AG08396 (cell line): ENCODE results near the gene IL17REL.
A peak's percentile ranks its signal among the peaks of the same experiment; 100 is the strongest.

Source experiments
- DNase-seq: peaks from one replicate; pipeline ENCODE4 v3.0.0; 2012; ENCODE audit warnings: low spot score, mixed read lengths

The IL17REL gene

GRCh38 chr22:50002791-50003190 lies 9.8 kb downstream of the IL17REL start:
- peak; percentile 18 for DNase-seq

DNA sequence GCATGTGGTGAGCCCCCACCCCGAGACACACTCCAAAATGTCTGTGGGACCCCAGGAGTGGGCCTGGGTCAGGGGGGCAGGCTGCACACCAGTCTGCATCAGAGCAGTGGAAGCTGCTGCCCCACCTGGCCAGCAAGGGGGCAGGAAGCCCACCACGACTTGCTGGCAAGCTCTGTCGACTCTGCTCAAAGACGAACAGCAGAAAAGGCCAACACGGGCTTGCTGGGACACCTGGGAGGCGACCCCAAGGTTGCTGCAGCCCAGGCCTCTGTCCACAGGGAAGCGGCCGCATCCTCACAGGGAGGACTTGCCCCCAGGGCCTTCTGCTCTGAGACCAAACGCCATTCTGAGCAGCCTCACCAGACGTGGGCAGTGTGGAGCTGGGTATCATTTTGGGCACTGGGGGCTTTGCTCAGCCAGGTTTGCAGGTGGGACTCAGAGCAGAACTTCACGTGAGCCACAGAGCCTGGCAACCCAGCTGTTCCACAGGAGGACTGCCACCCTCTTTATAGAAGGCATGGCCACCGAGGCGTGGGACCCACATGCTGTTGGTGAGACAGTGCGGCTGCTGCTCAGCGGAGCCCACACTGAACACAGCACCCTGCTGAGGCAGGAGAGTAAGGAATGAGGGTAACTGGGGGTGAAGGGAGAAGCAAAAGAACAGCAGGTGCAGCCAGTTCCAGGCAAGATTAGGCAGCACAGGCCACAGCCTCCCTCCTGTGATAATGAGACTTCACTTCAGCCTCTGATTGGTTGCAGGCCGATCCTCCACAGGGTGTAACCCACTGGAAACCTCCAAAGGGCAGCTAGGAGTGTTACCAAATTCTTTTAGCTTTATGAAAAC lies 11.0 kb downstream of the IL17REL start:
- peak; percentile 13 for DNase-seq

DNA sequence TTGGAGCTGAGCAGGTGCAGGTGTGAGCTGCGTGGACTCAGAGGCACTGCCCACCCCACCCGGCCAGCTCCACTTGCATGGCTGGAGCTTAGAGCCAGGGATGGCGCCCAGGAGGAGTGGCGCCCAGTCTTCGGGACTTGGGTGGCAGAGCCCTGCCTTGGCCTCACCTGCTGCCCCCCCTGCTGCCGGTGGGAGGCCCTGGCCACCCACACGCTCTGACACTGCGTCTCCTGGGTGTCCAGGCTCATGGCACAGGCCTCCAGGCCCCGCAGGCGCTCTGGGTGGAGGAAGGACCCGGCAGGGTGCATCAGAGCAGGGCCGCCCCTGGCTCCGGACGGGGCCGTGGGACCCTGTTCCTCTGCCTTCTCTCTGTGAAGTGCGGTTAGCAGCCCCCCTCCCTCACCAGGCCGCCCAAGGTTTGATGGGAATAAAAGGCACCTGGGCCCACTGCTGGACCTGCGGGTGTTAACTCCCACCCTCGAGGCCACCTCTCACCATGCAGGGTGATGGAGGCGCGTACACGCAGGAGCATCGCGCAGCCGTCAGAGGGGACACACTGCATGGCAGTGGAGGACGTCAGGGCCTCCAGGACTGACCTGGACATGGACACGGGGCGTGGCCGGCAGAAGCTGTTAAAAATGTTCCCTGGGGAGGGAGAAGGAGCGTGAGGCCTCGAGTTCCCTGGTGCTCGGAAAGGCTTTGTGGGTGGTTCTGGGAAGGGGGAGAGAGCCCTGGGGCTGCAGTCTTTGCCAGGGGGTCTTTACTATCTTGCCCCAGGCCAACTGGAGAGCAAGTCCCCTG lies 11.8 kb downstream of the IL17REL start:
- DNase-seq, result peak; percentile 12

- peak; percentile 15 for DNase-seq
Measured at GRCh38 chr22:49999946-50000586, 12.5 kb downstream of the IL17REL start.

DNA sequence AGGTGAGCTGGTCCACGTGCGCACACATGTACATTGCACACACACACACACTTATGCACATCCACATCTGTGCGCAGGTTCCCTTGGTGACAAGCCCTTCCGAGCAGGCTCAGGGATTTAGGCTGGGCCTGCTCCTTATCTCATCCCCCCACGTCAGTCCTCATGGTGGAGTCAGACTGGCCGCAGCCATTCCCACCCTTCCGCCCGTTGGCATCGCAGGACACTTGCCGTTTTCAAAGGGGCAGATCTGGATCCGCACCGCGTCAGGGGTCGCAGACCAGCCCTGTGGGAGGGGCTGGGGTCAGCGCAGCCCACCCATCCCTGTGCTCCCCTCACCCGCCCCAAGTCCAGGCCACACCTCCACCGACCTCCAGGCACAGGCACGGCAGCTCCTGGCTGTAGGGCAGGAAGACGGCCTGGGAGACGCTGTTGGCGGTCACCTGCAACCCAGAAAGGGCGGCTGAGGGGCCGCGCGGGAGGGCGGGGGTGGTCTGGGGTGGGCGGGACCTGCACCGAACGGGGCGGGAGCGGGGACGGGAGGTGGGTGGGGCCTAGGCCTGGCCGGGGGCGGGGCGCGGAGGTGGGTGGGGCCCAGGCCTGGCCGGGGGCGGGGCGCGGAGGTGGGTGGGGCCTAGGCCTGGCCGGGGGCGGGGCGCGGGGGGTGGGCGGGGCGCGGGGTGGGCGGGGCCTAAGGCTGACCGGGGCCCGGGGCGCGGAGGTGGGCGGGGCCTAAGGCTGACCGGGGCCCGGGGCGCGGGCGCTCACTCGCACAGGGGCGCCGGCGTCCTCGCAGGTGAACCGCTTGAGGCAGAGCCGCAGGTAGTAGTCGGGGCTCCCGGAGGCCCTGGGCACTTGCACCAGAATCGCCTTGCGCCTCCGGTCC lies 13.3 kb downstream of the IL17REL start:
- DNase-seq, result no peak

- no peak for DNase-seq
Measured at GRCh38 chr22:49998718-49999062, 13.9 kb downstream of the IL17REL start.

- DNase-seq, result no peak
Measured at GRCh38 chr22:49997932-49998717, 14.4 kb downstream of the IL17REL start.

DNA sequence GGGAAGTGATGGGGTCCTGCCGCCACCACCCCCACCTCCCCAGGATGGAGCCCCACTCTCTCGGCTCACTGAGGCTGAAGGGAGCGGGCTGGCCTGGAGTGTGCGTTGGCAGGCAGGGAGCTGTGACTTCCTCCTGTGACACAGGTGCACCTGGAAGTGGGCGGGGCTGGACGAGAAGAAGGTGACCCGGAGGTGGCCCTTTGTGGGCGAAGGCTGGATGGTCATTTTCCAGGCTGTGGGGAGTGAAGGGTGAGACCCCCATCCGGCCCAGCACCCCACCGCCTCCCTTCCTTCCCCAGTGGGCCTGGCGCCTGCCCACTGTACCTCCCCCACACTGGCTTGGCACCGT lies 15.3 kb downstream of the IL17REL start:
- no peak for DNase-seq

GRCh38 chr22:49996518-49997250 lies 15.9 kb downstream of the IL17REL start:
- DNase-seq, result no peak

DNA sequence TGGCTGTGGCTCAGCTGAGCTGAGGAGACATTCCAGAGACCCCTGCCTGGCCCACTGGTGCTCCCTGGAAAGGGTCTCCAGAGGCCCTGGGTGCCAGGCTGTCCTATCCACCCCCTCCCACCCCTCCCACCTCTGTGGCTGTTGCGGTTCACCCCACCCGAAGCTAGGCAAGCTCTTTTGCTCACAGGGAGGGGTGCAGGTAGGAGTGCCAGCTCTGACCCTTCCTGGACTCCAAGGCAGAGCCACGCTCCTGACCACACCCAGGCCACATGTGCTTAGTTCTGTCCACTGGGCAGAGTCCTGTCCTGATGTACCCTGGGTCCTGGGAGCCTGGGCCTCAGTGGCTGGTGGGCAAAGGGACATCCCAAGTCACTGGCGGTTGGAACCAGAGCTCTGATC lies 16.4 kb downstream of the IL17REL start:
- DNase-seq, result no peak

DNA sequence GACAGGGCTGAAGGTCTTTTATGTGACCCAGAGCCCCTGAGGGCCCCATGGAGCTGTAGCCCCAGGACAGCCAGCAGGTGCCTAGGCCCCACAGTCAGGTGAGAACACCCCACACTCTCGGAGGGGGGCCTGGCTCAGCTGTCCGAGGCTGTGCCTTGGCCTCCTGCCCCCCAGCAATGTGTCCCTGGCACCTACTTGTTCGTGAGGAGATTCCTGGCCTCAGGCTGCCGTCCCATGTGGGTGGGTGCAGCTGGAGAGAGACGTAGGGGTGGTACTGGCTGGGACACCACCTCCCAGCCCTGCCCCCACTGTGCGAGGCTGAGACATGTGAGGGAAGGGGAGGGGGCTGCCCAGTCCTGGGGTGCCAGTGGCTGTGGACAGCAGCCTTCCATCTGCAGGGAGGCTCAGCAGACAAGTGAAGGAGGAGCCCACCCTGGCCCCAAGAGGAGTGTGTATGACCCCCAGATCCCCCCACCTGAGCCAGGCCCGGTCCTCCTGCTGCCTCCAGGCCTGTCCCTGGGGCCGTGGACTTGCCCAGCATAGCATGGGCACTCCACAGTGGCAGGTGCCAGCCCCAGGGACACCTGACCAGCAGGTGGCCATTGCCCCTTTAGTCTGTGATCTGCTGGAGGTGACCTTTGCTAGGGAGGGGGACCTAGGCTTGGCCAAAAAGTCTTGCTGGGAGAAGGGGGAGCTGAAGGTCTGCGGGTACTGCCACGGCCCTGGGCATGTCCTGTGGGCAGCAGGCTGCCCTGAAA lies 17.0 kb downstream of the IL17REL start:
- DNase-seq, result no peak

DNA sequence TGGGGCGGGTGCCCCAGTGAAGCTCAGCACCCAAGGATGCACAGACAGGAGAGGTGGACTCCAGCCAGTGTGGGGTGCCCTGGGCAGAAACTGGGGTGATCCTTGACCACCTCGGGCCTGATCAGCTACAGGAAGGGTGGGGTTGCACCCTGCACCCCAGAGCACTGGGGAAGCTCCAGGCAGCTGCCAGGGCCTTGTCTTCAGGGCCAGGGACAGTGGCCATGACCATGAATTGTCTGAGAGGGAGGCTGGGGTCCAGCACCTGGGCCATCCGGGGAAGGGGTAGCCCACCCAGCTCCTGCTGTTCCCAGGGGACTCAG lies 17.6 kb downstream of the IL17REL start:
- DNase-seq, result no peak

GRCh38 chr22:49994361-49995040 lies 18.1 kb downstream of the IL17REL start:
- DNase-seq, result no peak

- no peak for DNase-seq
Measured at GRCh38 chr22:49993649-49994360, 18.8 kb downstream of the IL17REL start.

DNA sequence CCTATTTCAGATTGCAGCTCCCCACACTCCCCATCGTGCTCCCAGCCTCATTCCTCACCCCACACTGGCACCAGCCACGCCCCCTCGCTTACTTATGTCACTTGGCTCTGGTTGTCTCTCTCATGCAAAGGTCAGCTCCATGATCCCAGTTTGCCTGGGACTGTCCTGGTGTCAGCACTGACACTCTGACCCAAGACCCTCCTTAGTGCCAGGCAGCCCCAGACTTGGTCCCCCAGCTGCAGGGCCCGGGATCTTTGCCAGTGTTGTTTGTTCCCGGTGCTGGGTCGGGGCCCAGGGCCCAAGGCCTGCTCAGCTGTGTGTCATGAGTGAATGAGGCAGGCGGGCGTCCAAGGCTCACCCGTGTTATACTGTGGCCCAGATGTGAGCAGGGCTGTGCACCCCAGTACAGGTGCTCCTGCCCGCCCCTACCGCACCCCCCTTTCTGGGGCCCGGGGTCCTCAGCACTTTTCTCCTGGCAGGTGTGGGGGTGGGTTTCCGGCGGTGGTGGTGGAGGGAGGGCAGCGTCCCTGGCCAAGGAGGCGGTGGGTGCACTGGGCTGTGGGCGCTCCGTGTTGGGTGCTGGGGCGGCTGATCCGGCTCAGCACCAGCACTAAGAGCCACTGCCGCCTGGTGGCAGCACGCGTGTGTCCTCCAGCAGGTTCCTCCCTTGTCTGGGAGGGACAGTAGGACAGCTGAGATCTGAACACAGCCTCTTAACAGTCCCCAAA lies 19.5 kb downstream of the IL17REL start:
- DNase-seq, result peak; percentile 85

GRCh38 chr22:49991907-49992533 lies 20.5 kb downstream of the IL17REL start:
- no peak for DNase-seq

GRCh38 chr22:49991167-49991566 lies 21.4 kb downstream of the IL17REL start:
- DNase-seq, result no peak
